Liver (tissue), 9 donors: ENCODE measurements around the gene CTDSPL2. TPM values are rescaled to one million over a fixed set of nuclear protein-coding genes. Genes with fewer than 3 reads are reported as not detected.

Experiments
- DNase-seq: peaks from one replicate; pipeline ENCODE4 v3.0.0-alpha.2; 2017; ENCODE audit warnings: low spot score
- H3K27ac ChIP-seq, 2 donors: one replicate each; pipeline ENCODE4 v1.7.0; 2013; ENCODE audit warnings: inconsistent platforms in 2 of 2, low read length in 2 of 2, control low read depth in 1 of 2, low read depth in 1 of 2, mild to moderate bottlenecking in 1 of 2
- H3K27me3 ChIP-seq, 4 donors: one replicate each; pipeline versions ENCODE4 v1.6.1 to v1.7.0; 2013; ENCODE audit warnings: low read length in 3 of 4, inconsistent platforms in 1 of 4, mild to moderate bottlenecking in 1 of 4, moderate library complexity in 1 of 4; ENCODE audit not compliant: control insufficient read depth in 4 of 4, insufficient read depth in 4 of 4
- H3K36me3 ChIP-seq, 4 donors: one replicate each; pipeline versions ENCODE4 v1.6.1 to v1.7.0; 2013; ENCODE audit warnings: low read length in 3 of 4, mild to moderate bottlenecking in 3 of 4, low read depth in 1 of 4, moderate library complexity in 1 of 4; ENCODE audit not compliant: control insufficient read depth in 4 of 4, insufficient read depth in 3 of 4
- H3K4me1 ChIP-seq, 4 donors: one replicate each; pipeline versions ENCODE4 v1.6.1 to v1.7.0; 2013; ENCODE audit warnings: low read length in 3 of 4, mild to moderate bottlenecking in 3 of 4, moderate library complexity in 1 of 4; ENCODE audit not compliant: control insufficient read depth in 4 of 4, insufficient read depth in 4 of 4
- H3K4me3 ChIP-seq, 3 donors: one replicate each; pipeline versions ENCODE4 v1.6.1 to v1.7.0; 2013; ENCODE audit warnings: low read length in 3 of 3, control low read depth in 1 of 3, low read depth in 1 of 3, mild to moderate bottlenecking in 1 of 3
- H3K9ac ChIP-seq, 2 donors: one replicate each; pipeline ENCODE4 v1.7.0; 2013; ENCODE audit warnings: low read length in 2 of 2, mild to moderate bottlenecking in 2 of 2, moderate library complexity in 2 of 2, control low read depth in 1 of 2, low read depth in 1 of 2
- H3K9me3 ChIP-seq, 4 donors: one replicate each; pipeline versions ENCODE4 v1.6.1 to v1.7.0; 2013; ENCODE audit warnings: low read length in 3 of 4; ENCODE audit not compliant: control insufficient read depth in 4 of 4
- EGR1 ChIP-seq, 2 donors: IDR thresholded peaks; 2 replicates each; pipeline ENCODE4 v1.6.1; 2016 to 2018; ENCODE audit warnings: antibody characterized with exemption in 2 of 2, low read depth in 2 of 2
- FOXA1 ChIP-seq: IDR thresholded peaks from 2 replicates; pipeline ENCODE4 v1.6.1; 2016; ENCODE audit warnings: antibody characterized with exemption
- FOXA2 ChIP-seq: IDR thresholded peaks from 2 replicates; pipeline ENCODE4 v1.6.1; 2016; ENCODE audit warnings: antibody characterized with exemption
- GABPA ChIP-seq, 2 donors: IDR thresholded peaks in 1 of 2; conservative IDR thresholded peaks in 1 of 2; 2 replicates each; pipeline ENCODE4 v1.6.1; 2016; ENCODE audit warnings: antibody characterized with exemption in 2 of 2, mild to moderate bottlenecking in 1 of 2, moderate library complexity in 1 of 2
- HNF4A ChIP-seq, 2 donors: conservative IDR thresholded peaks; 2 replicates each; pipeline ENCODE4 v1.6.1; 2016; ENCODE audit warnings: antibody characterized with exemption in 2 of 2, mild to moderate bottlenecking in 2 of 2
- JUND ChIP-seq, 2 donors: IDR thresholded peaks; 2 replicates each; pipeline ENCODE4 v1.6.1; 2016; ENCODE audit warnings: antibody characterized with exemption in 2 of 2
- RAD21 ChIP-seq, 2 donors: IDR thresholded peaks; 2 replicates each; pipeline ENCODE4 v1.6.1; 2016; ENCODE audit warnings: antibody characterized with exemption in 2 of 2, mild to moderate bottlenecking in 2 of 2
- RXRA ChIP-seq, 2 donors: IDR thresholded peaks; 2 replicates each; pipeline ENCODE4 v1.6.1; 2017 to 2018; ENCODE audit warnings: antibody characterized with exemption in 2 of 2, mild to moderate bottlenecking in 1 of 2
- SP1 ChIP-seq: IDR thresholded peaks from 2 replicates; pipeline ENCODE4 v1.6.1; 2018; ENCODE audit warnings: antibody characterized with exemption, mild to moderate bottlenecking
- TAF1 ChIP-seq: conservative IDR thresholded peaks from 2 replicates; pipeline ENCODE4 v1.6.1; 2016; ENCODE audit warnings: antibody characterized with exemption, mild to moderate bottlenecking
- ZBTB33 ChIP-seq: IDR thresholded peaks from 2 replicates; pipeline ENCODE4 v1.6.1; 2016; ENCODE audit warnings: antibody characterized with exemption
- WGBS: extraction: QIAGEN DNeasy Blood & Tissue Kit; methylation state at CpG from one replicate; pipeline ENCODE4 v1.1.7; 2013; 5-methylcytosine and 5-hydroxymethylcytosine counted together
- polyA plus RNA-seq, 2 donors: library from polyadenylated mRNA; stranded (reverse) in 1 of 2; unstranded in 1 of 2; fragments of 200-250 nt in 1 of 2; fragments of >200 nt in 1 of 2; fragmentation: Nextera tagmentation in 1 of 2; extraction: Ambion mirVana in 1 of 2; gene quantifications; one replicate each; pipeline versions ENCODE4 v1.2.1 to v1.2.3, GENCODE V29; 2013 to 2015
- total RNA-seq, 2 donors: library from RNA; depleted of rRNA; stranded (reverse); fragments of >200 nt; gene quantifications; one replicate each; pipeline ENCODE4 v1.2.3, GENCODE V29; 2014
- TF ChIP-seq, protein P1 (sequence below): fragments of 150-350 bp; IDR thresholded peaks from 2 replicates; pipeline ENCODE4 v1.5.1; 2017; ENCODE audit warnings: improper control_type of control experiment, low read depth, low read length; ENCODE audit not compliant: missing input control
- TF ChIP-seq, protein P2 (sequence below): IDR thresholded peaks from 2 replicates; pipeline ENCODE4 v1.6.1; 2016; ENCODE audit warnings: antibody characterized with exemption, mild to moderate bottlenecking
- TF ChIP-seq, protein P3 (sequence below): IDR thresholded peaks from 2 replicates; pipeline ENCODE4 v1.6.1; 2016; ENCODE audit warnings: antibody characterized with exemption
- donor health status: healthy.
- donor health status: healthy.
- donor health status: healthy.
- donor health status: healthy.
- donor health status: healthy.

Gene CTDSPL2
- total and polyA plus RNA-seq, 4 donors: 3.6 to 41.5 (median 21.2) TPM

- TF ChIP-seq SP1 (no peak), EGR1 (IDR thresholded peaks at IDR 0.05; ENCODE audit: low read depth in 2 of 2) (no peak), FOXA2 (no peak), HNF4A (conservative IDR thresholded peaks at IDR 0.05) (no peak), GABPA (IDR thresholded peaks at IDR 0.05 in 1 of 2, conservative IDR thresholded peaks at IDR 0.05 in 1 of 2) (no peak), TAF1 (no peak)
- TF ChIP-seq, protein P1, sequence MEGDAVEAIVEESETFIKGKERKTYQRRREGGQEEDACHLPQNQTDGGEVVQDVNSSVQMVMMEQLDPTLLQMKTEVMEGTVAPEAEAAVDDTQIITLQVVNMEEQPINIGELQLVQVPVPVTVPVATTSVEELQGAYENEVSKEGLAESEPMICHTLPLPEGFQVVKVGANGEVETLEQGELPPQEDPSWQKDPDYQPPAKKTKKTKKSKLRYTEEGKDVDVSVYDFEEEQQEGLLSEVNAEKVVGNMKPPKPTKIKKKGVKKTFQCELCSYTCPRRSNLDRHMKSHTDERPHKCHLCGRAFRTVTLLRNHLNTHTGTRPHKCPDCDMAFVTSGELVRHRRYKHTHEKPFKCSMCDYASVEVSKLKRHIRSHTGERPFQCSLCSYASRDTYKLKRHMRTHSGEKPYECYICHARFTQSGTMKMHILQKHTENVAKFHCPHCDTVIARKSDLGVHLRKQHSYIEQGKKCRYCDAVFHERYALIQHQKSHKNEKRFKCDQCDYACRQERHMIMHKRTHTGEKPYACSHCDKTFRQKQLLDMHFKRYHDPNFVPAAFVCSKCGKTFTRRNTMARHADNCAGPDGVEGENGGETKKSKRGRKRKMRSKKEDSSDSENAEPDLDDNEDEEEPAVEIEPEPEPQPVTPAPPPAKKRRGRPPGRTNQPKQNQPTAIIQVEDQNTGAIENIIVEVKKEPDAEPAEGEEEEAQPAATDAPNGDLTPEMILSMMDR: no peak
- TF ChIP-seq, protein P2, sequence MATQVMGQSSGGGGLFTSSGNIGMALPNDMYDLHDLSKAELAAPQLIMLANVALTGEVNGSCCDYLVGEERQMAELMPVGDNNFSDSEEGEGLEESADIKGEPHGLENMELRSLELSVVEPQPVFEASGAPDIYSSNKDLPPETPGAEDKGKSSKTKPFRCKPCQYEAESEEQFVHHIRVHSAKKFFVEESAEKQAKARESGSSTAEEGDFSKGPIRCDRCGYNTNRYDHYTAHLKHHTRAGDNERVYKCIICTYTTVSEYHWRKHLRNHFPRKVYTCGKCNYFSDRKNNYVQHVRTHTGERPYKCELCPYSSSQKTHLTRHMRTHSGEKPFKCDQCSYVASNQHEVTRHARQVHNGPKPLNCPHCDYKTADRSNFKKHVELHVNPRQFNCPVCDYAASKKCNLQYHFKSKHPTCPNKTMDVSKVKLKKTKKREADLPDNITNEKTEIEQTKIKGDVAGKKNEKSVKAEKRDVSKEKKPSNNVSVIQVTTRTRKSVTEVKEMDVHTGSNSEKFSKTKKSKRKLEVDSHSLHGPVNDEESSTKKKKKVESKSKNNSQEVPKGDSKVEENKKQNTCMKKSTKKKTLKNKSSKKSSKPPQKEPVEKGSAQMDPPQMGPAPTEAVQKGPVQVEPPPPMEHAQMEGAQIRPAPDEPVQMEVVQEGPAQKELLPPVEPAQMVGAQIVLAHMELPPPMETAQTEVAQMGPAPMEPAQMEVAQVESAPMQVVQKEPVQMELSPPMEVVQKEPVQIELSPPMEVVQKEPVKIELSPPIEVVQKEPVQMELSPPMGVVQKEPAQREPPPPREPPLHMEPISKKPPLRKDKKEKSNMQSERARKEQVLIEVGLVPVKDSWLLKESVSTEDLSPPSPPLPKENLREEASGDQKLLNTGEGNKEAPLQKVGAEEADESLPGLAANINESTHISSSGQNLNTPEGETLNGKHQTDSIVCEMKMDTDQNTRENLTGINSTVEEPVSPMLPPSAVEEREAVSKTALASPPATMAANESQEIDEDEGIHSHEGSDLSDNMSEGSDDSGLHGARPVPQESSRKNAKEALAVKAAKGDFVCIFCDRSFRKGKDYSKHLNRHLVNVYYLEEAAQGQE: no peak
- WGBS: 98% methylated on average over 2 of the region's 2 CpGs
- H3K27ac ChIP-seq: no peak overlapping the region
- no peak overlapping the region for H3K9ac ChIP-seq
- H3K4me1 ChIP-seq: peaks cover 0 to under 1% (median 0%) of the 10 kb centered on the region in 4 donors
- H3K9me3 ChIP-seq: no peaks in the 10 kb centered on the region
- no peaks in the 10 kb centered on the region for H3K27me3 ChIP-seq
- H3K36me3 ChIP-seq: no peaks in the 10 kb centered on the region
- no peak overlapping the region for H3K4me3 ChIP-seq
- no peak for DNase-seq
Observed at GRCh38 chr15:44435893-44436667, 8.7 kb downstream of the CTDSPL2 start.

DNA sequence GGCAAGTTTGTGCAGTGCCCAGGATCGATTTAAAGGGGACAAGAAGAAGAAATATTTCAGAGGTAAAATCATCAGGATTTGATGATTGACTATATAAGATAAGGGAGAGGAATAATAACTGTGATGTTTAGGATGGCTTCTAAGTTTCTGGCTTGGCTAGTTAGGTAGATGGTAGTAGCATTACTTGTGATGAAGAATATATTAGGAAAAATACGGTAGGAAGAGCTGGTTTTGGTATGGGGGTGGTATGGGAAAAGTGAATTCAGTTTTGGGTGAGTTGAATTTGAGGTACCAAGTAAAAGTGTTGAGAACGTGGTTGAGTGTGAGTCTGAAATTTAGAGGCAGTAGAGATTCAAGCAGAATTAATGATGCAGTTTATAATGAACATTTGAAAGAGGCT, 11.0 kb downstream of the CTDSPL2 start:
- TF ChIP-seq EGR1 (IDR thresholded peaks at IDR 0.05; ENCODE audit: low read depth in 2 of 2): no peak
- TF ChIP-seq GABPA (IDR thresholded peaks at IDR 0.05 in 1 of 2, conservative IDR thresholded peaks at IDR 0.05 in 1 of 2): no peak
- no peak for TF ChIP-seq RXRA (IDR thresholded peaks at IDR 0.05)
- TF ChIP-seq, protein P3, sequence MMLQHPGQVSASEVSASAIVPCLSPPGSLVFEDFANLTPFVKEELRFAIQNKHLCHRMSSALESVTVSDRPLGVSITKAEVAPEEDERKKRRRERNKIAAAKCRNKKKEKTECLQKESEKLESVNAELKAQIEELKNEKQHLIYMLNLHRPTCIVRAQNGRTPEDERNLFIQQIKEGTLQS: no peak
- TF ChIP-seq, protein P2: no peak
- no peak for TF ChIP-seq JUND (IDR thresholded peaks at IDR 0.05)
- no peak for TF ChIP-seq FOXA1
- no peak for TF ChIP-seq RAD21 (IDR thresholded peaks at IDR 0.05)
- no peak for TF ChIP-seq ZBTB33
- no peak overlapping the region for H3K27ac ChIP-seq
- no peaks in the 10 kb centered on the region for H3K9me3 ChIP-seq
- no peaks in the 10 kb centered on the region for H3K4me1 ChIP-seq
- H3K27me3 ChIP-seq: no peaks in the 10 kb centered on the region
- 87% methylated on average over 3 of the region's 3 CpGs for WGBS
- H3K4me3 ChIP-seq: no peak overlapping the region
- no peak overlapping the region for H3K9ac ChIP-seq
- H3K36me3 ChIP-seq: no peaks in the 10 kb centered on the region
- no peak for DNase-seq
